Gastrocnemius medialis (tissue), 4 donors: ENCODE data around the gene STRN4.

Experiments
- POLR2A ChIP-seq, 2 donors: fragments of 450-650 bp; IDR thresholded peaks; one replicate each; pipeline ENCODE4 v1.6.1; 2017; ENCODE audit warnings: antibody characterized with exemption in 2 of 2, mild to moderate bottlenecking in 2 of 2, moderate library complexity in 2 of 2
- TF ChIP-seq, protein P1 (sequence below), 5 experiments: fragments of 450-650 bp in 3 of 5; fragments of 200-600 bp in 2 of 5; sonication (generic) in 2 of 5; IDR thresholded peaks in 4 of 5; conservative IDR thresholded peaks in 1 of 5; 1 replicate in 4 of 5; 2 replicates in 1 of 5; pipeline ENCODE4 v1.5.1; 2016 to 2019; ENCODE audit warnings: antibody characterized with exemption in 5 of 5, mild to moderate bottlenecking in 3 of 5, moderate library complexity in 3 of 5

DNA sequence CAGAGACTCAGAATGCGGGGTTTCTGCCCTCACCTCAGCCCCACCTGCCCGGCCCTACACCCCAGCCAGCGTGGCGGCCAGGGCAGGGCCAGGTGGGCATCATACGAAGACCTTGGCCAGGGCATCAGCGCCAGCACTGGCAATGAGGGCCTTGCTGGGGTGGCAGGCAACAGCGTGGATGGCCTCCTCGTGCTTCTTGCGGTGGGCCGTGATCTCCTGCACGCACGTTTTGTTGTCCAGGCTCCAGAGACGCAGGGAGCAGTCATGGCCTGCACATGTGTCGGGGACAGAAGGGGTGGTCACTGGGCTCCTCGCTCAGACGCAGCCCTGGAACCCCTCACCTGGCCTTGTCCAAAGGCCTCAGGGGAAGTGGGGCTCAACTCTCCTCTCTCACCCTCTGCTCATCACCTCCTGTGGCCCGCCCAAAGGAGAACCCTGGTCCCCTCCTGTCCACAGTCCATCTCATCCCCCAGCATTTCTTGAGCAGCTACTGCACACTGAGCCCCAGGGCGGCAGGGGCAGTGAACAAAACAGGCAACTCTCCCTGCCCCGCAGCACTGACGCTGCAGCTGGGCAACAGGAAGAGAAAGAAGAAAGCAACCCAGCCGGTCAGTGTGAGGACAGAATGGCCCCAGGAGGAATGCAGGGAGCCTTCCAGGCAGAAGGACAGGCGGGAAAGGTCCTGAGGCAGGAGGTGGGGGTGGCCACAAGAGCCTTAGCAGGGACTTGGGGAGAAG, 25.6 kb downstream of the STRN4 start:
- TF ChIP-seq, protein P1, sequence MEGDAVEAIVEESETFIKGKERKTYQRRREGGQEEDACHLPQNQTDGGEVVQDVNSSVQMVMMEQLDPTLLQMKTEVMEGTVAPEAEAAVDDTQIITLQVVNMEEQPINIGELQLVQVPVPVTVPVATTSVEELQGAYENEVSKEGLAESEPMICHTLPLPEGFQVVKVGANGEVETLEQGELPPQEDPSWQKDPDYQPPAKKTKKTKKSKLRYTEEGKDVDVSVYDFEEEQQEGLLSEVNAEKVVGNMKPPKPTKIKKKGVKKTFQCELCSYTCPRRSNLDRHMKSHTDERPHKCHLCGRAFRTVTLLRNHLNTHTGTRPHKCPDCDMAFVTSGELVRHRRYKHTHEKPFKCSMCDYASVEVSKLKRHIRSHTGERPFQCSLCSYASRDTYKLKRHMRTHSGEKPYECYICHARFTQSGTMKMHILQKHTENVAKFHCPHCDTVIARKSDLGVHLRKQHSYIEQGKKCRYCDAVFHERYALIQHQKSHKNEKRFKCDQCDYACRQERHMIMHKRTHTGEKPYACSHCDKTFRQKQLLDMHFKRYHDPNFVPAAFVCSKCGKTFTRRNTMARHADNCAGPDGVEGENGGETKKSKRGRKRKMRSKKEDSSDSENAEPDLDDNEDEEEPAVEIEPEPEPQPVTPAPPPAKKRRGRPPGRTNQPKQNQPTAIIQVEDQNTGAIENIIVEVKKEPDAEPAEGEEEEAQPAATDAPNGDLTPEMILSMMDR (IDR thresholded peaks at IDR 0.05 in 4 of 5, conservative IDR thresholded peaks at IDR 0.05 in 1 of 5): no peak
- no peak for TF ChIP-seq POLR2A (IDR thresholded peaks at IDR 0.05)
